Heart left ventricle (tissue), 16 donors: ENCODE results near the gene JPH4. TPM values are rescaled to one million over a fixed set of nuclear protein-coding genes. Genes with fewer than 3 reads are reported as not detected.
A peak's percentile ranks its signal among the peaks of the same experiment; 100 is the strongest.

Experiments
- ATAC-seq, 4 donors: fragments of 200-7000 bp; cut with Tn5 transposase; one replicate each; pipeline ENCODE4 v1.9.1; 2020 to 2022; ENCODE audit warnings: moderate library complexity in 4 of 4, mild to moderate bottlenecking in 3 of 4, moderate number of reproducible peaks in 1 of 4
- DNase-seq, 5 donors: peaks; one replicate each; pipeline ENCODE4 v3.0.0-alpha.2; 2020
- H3K27ac ChIP-seq, 12 donors: fragments of 200-600 bp; sonication (generic) in 4 of 12; one replicate each; pipeline versions ENCODE4 v1.5.0 to v1.8.0; 2016 to 2022; ENCODE audit warnings: mild to moderate bottlenecking in 2 of 12
- H3K27me3 ChIP-seq, 9 donors: fragments of 200-600 bp; sonication (generic) in 2 of 9; one replicate each; pipeline versions ENCODE4 v1.5.1 to v1.8.0; 2016 to 2022; ENCODE audit warnings: mild to moderate bottlenecking in 3 of 9
- H3K36me3 ChIP-seq, 9 donors: fragments of 200-600 bp; sonication (generic) in 2 of 9; one replicate each; pipeline versions ENCODE4 v1.5.0 to v1.8.0; 2018 to 2022; ENCODE audit warnings: mild to moderate bottlenecking in 2 of 9
- H3K4me1 ChIP-seq, 12 donors: fragments of 200-600 bp; sonication (generic) in 4 of 12; one replicate each; pipeline versions ENCODE4 v1.5.0 to v1.8.0; 2016 to 2022; ENCODE audit warnings: mild to moderate bottlenecking in 3 of 12
- H3K4me3 ChIP-seq, 12 donors: fragments of 200-600 bp; sonication (generic) in 4 of 12; one replicate each; pipeline versions ENCODE4 v1.5.0 to v1.8.0; 2017 to 2022; ENCODE audit warnings: mild to moderate bottlenecking in 9 of 12, moderate library complexity in 4 of 12
- H3K9me3 ChIP-seq, 12 donors: fragments of 200-600 bp; sonication (generic) in 4 of 12; one replicate each; pipeline versions ENCODE4 v1.5.0 to v1.8.0; 2016 to 2022; ENCODE audit warnings: mild to moderate bottlenecking in 1 of 12
- CTCF ChIP-seq, 12 donors: fragments of 200-600 bp; sonication (generic) in 4 of 12; IDR thresholded peaks; one replicate each; pipeline versions ENCODE4 v1.5.0 to v1.8.0; 2018 to 2022; ENCODE audit warnings: antibody characterized with exemption in 12 of 12, mild to moderate bottlenecking in 5 of 12
- POLR2A ChIP-seq, 2 donors: fragments of 450-650 bp; IDR thresholded peaks; one replicate each; pipeline ENCODE4 v1.6.1; 2017; ENCODE audit warnings: antibody characterized with exemption in 2 of 2, mild to moderate bottlenecking in 2 of 2, moderate library complexity in 2 of 2
- WGBS, 4 donors: extraction: QIAGEN DNeasy Blood & Tissue Kit in 2 of 4; methylation state at CpG; one replicate each; pipeline versions ENCODE4 v1.1.5 to v1.1.7; 2013 to 2018; 5-methylcytosine and 5-hydroxymethylcytosine counted together
- intact Hi-C, 10 donors: fragments of 100-400 bp; cut with DNase I; formaldehyde crosslinking; loops; one replicate each; pipeline versions ENCODE4 v1.11.1 to v1.14.2; 2022
- polyA plus RNA-seq, 2 donors: library from polyadenylated mRNA; stranded (reverse); fragments of 200-250 nt; gene quantifications; one replicate each; pipeline ENCODE4 v1.2.3, GENCODE V29; 2013
- total RNA-seq, 9 donors: library from RNA; depleted of rRNA in 2 of 9; stranded (reverse); fragments of >200 nt in 2 of 9; fragmentation: NEBNext Ultra II Directional in 3 of 9; extraction: Animal tissue kit (Norgen Biotek cat#: 25700) in 3 of 9; gene quantifications; one replicate each; pipeline versions ENCODE4 v1.1.0 to v1.2.4, GENCODE V29; 2016 to 2023
- donor health status: ischemic (EF 13 %, LVEDD 7.1; RV severe dilation, severe dysfunction).
- donor health status: healthy with polysubstance abuse.
- donor health status: DM: no; HTN: yes; CAD: no.
- donor health status: DM: no; HTN: no; CAD: no.
- donor health status: ischemic (EF 25% LVEDD 6.9; RV normal size, moderate dysfunction).
- donor health status: ischemic (EF 25% LVEDD 5.7; RV mildly dilated, moderate dysfunction).
- donor health status: healthy.
- donor health status: DM: yes; HTN: yes; CAD: no.
- donor health status: ischemic (EF 35%, LVEDD 5.7; RV mildly dilated, moderate dysfunction).
- donor health status: nonischemic (EF 11% LVEDD 7.7; RV severe dilation, severe dysfunction).
- donor health status: DM: yes; HTN: yes; CAD: no.
- donor health status: PGD.
- donor health status: ischemic (EF 29% LVEDD 5.4; RV normal size, mild dysfunction).
- donor health status: nonischemic (EF 23%, LVEDD 6.1; RV moderate dilation, normal function).

JPH4 gene
- total and polyA plus RNA-seq, 11 donors: 0.10 to 0.59 (median 0.24) TPM; not detected in 1

- no peaks in the 10 kb centered on the region for H3K9me3 ChIP-seq
- peaks cover 0 to 30% (median 3%) of the 10 kb centered on the region in 9 donors for H3K27me3 ChIP-seq
- peak in 3 of 4 donors; percentile 23 to 40 (median 23) for ATAC-seq
- 61 to 71% (median 67%) methylated on average over 7 of the region's 7 CpGs for WGBS, 4 donors
- no peak overlapping the region for H3K27ac ChIP-seq
- H3K4me1 ChIP-seq: peaks cover 0 to 48% (median 10%) of the 10 kb centered on the region in 12 donors
- DNase-seq: no peak
- TF ChIP-seq POLR2A (IDR thresholded peaks at IDR 0.05) (no peak), CTCF (IDR thresholded peaks at IDR 0.05) (no peak)
- peaks cover 0 to 11% (median 0%) of the 10 kb centered on the region in 9 donors for H3K36me3 ChIP-seq
- intact Hi-C loops: loop anchor here in 6 of 10 donors (10.0 kb wide), 2 partner anchors 245 to 305 kb away; partner anchors contain the start of gene PABPN1 (in 5 of the 6)
- H3K4me3 ChIP-seq: no peak overlapping the region
Observed at GRCh38 chr14:23569443-23570151, 9.0 kb downstream of the JPH4 start.

GRCh38 chr14:23568600-23569331 is 9.8 kb downstream of the JPH4 start:
- DNase-seq: peak in 1 of 5 donors; percentile 35
- Histone ChIP-seq H3K9me3 (no peaks in the 10 kb centered on the region), H3K4me1 (peaks cover 0 to 48% (median 10%) of the 10 kb centered on the region in 12 donors), H3K36me3 (peaks cover 0 to 20% (median 0%) of the 10 kb centered on the region in 9 donors), H3K27ac (peak overlapping the region in 1 of 12 donors; percentile 77), H3K27me3 (peaks cover 0 to 24% (median 0%) of the 10 kb centered on the region in 9 donors), H3K4me3 (no peak overlapping the region)
- intact Hi-C loops: loop anchor here in 6 of 10 donors (10.0 kb wide), 2 partner anchors 244 to 304 kb away; partner anchors contain the start of gene PABPN1 (in 5 of the 6)
- ATAC-seq: no peak
- 62 to 68% (median 64%) methylated on average over 6 of the region's 6 CpGs for WGBS, 4 donors
- TF ChIP-seq POLR2A (IDR thresholded peaks at IDR 0.05) (no peak), CTCF (IDR thresholded peaks at IDR 0.05) (peak in 4 of 12 donors; percentile 7 to 41 (median 26))

- no peak for ATAC-seq
- DNase-seq: peak in 1 of 5 donors; percentile 5
- Histone ChIP-seq H3K27ac (peak overlapping the region in 9 of 12 donors; percentile 44 to 77 (median 65)), H3K36me3 (peaks cover 0 to 26% (median 0%) of the 10 kb centered on the region in 9 donors), H3K4me1 (peaks cover 0 to 44% (median 10%) of the 10 kb centered on the region in 12 donors), H3K27me3 (peaks cover 0 to 18% (median 0%) of the 10 kb centered on the region in 9 donors), H3K9me3 (no peaks in the 10 kb centered on the region), H3K4me3 (peak overlapping the region in 11 of 12 donors; percentile 56 to 80 (median 66))
- 79 to 88% (median 87%) methylated on average over 2 of the region's 2 CpGs for WGBS, 4 donors
- no peak for TF ChIP-seq CTCF (IDR thresholded peaks at IDR 0.05)
- TF ChIP-seq POLR2A (IDR thresholded peaks at IDR 0.05): no peak
- intact Hi-C loops: loop anchor here in 6 of 10 donors (10.0 kb wide), 2 partner anchors 243 to 303 kb away; partner anchors contain the start of gene PABPN1 (in 5 of the 6)
Observed at GRCh38 chr14:23568021-23568599, 10.5 kb downstream of the JPH4 start.
